Natural killer cell (primary cell): ENCODE data around the gene KPNA2. TPM values are rescaled to one million over a fixed set of nuclear protein-coding genes. Genes with fewer than 3 reads are reported as not detected.
"Not testable (repeated sequence)": the region's sequence is repeated elsewhere in the genome, so short reads cannot be mapped to it uniquely, and the experiment has no call there.

Experiments used
- ATAC-seq, 3 donors: fragments of 150-1000 bp in 2 of 3; fragments of 200-7000 bp in 1 of 3; cut with Tn5 transposase; 1 replicate in 1 of 3; 2 replicates in 2 of 3; pipeline ENCODE4 v1.10.0; 2021; ENCODE audit warnings: mild to moderate bottlenecking in 2 of 3, moderate library complexity in 2 of 3
- DNase-seq, 2 donors: peaks; one replicate each; pipeline versions ENCODE4 v3.0.0 to v3.0.0-alpha.2; 2013 to 2021; ENCODE audit warnings: mixed read lengths in 1 of 2
- H3K27ac ChIP-seq: one replicate; pipeline ENCODE4 v1.5.1; 2013; ENCODE audit warnings: mild to moderate bottlenecking, low read length
- H3K27me3 ChIP-seq: one replicate; pipeline ENCODE4 v1.6.1; 2013; ENCODE audit warnings: low read length; ENCODE audit not compliant: control insufficient read depth, insufficient read depth
- H3K36me3 ChIP-seq: one replicate; pipeline ENCODE4 v1.6.1; 2013; ENCODE audit warnings: low read length; ENCODE audit not compliant: control insufficient read depth, insufficient read depth
- H3K4me1 ChIP-seq: one replicate; pipeline ENCODE4 v1.6.1; 2013; ENCODE audit warnings: low read length; ENCODE audit not compliant: control insufficient read depth, insufficient read depth
- H3K4me3 ChIP-seq: one replicate; pipeline ENCODE4 v1.5.1; 2013; ENCODE audit warnings: low read length
- H3K9me3 ChIP-seq: one replicate; pipeline ENCODE4 v1.6.1; 2013; ENCODE audit warnings: low read length; ENCODE audit not compliant: control insufficient read depth, insufficient read depth
- H3K27ac Mint-ChIP-seq, 2 donors: one replicate each; pipeline ENCODE4 v1.8.0; 2022; ENCODE audit warnings: mild to moderate bottlenecking in 2 of 2, mixed read lengths in 2 of 2, moderate library complexity in 1 of 2
- H3K27me3 Mint-ChIP-seq, 2 donors: one replicate each; pipeline ENCODE4 v1.8.0; 2022; ENCODE audit warnings: low read depth in 2 of 2, mixed read lengths in 2 of 2
- H3K36me3 Mint-ChIP-seq: one replicate; pipeline ENCODE4 v1.8.0; 2022; ENCODE audit warnings: mixed read lengths
- H3K4me1 Mint-ChIP-seq, 2 donors: one replicate each; pipeline ENCODE4 v1.8.0; 2022; ENCODE audit warnings: mixed read lengths in 2 of 2
- H3K4me3 Mint-ChIP-seq: one replicate; pipeline ENCODE4 v1.8.0; 2022; ENCODE audit warnings: mild to moderate bottlenecking, moderate library complexity, mixed read lengths
- H3K9me3 Mint-ChIP-seq, 2 donors: one replicate each; pipeline ENCODE4 v1.8.0; 2022; ENCODE audit warnings: mixed read lengths in 2 of 2
- WGBS: methylation state at CpG from one replicate; pipeline ENCODE4 v1.1.7; 2013; ENCODE audit warnings: missing lambda C conversion rate; ENCODE audit not compliant: insufficient coverage; 5-methylcytosine and 5-hydroxymethylcytosine counted together
- intact Hi-C: fragments of 100-400 bp; cut with micrococcal nuclease; formaldehyde crosslinking; loops from one replicate; pipeline ENCODE4 v1.14.2; 2022
- total RNA-seq, 4 donors: library from RNA; stranded (reverse); fragments of 120-200 nt in 1 of 4; gene quantifications; one replicate each; pipeline versions ENCODE4 v1.2.3 to v1.2.4, GENCODE V29; 2013 to 2022
- TF ChIP-seq, protein P1 (sequence below): fragments of 200-600 bp; IDR thresholded peaks from one replicate; pipeline ENCODE4 v1.8.0; 2022; ENCODE audit warnings: antibody characterized with exemption

Gene KPNA2
- total RNA-seq, 3 donors from 2014 or later (not counting 1 experiment from before 2014, with no cell fraction given) = 45.1 to 52.8 (median 49.3) TPM

DNA sequence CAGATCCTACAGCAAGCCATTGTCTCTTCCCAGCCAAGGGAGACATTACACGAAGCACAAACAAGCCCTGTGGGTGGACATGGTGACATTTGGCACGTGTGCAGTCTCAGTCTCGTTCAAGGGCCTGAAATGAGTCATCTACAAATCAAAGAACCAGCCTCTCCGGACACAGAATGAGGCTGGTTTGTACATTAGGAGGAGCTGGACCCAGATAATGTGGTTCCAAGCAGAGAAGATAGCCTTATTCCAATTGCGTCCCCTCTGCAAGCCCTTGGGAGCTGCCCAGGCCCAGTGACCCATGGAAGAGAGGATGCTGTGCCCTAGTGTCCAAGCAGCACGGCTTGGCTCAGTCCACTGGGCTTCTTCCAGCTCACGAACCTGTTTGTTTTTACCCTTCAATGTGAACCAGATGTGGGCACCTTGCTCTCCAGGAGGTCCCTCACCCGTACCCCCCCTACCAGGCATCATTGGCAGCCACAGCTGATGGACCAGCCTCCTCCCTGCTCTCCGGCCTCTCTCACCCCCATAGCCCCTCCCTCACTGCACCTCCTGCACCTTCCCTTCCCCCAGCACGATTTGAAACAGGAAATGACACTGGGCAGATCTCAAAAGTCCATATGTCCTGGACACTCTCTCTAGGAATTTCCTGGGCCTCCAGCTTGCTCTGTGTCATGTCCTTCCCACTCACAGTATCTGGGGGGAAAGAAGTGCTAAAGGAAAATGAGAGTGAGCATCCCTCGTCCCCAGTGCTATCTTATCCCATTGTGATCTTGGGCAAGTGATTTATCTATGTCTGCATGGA lies 26.2 kb downstream of the KPNA2 start:
- WGBS = 67% methylated on average over 10 of the region's 11 CpGs
- no peak for ATAC-seq
- no peak for DNase-seq
- Histone ChIP-seq H3K4me3 (no peak overlapping the region), H3K4me1 (no peaks in the 10 kb centered on the region), H3K36me3 (no peaks in the 10 kb centered on the region), H3K27me3 (no peaks in the 10 kb centered on the region), H3K9me3 (no peaks in the 10 kb centered on the region), H3K27ac (no peak overlapping the region)
- TF ChIP-seq, protein P1, sequence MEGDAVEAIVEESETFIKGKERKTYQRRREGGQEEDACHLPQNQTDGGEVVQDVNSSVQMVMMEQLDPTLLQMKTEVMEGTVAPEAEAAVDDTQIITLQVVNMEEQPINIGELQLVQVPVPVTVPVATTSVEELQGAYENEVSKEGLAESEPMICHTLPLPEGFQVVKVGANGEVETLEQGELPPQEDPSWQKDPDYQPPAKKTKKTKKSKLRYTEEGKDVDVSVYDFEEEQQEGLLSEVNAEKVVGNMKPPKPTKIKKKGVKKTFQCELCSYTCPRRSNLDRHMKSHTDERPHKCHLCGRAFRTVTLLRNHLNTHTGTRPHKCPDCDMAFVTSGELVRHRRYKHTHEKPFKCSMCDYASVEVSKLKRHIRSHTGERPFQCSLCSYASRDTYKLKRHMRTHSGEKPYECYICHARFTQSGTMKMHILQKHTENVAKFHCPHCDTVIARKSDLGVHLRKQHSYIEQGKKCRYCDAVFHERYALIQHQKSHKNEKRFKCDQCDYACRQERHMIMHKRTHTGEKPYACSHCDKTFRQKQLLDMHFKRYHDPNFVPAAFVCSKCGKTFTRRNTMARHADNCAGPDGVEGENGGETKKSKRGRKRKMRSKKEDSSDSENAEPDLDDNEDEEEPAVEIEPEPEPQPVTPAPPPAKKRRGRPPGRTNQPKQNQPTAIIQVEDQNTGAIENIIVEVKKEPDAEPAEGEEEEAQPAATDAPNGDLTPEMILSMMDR = no peak
- Mint-ChIP-seq H3K27ac (no peak overlapping the region), H3K4me1 (peaks cover 0 to 7% of the 10 kb centered on the region in 2 donors), H3K36me3 (no peaks in the 10 kb centered on the region), H3K9me3 (no peaks in the 10 kb centered on the region), H3K27me3 (no peaks in the 10 kb centered on the region), H3K4me3 (no peak overlapping the region)
- intact Hi-C loops = no loop called here

DNA sequence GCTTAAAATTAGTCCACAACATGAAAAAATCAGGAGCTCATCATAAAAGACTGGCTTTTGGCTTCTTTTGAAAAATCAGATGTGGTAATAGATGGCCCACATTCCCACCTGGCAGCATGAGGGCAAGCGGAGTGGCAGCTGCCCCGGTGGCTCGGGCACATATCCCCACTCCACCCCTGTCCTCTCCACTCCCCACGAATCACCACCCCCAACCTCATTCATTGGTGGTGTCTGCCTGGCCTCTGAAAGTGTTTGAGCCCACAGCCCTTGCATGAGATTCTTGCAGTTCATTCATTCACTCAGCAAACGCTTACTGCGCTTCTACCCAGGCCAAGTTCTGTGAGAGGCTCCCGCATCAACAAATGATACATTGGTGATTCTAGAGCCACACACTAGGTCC lies 29.8 kb downstream of the KPNA2 start:
- H3K36me3 Mint-ChIP-seq, H3K9me3 Mint-ChIP-seq, H3K4me3 ChIP-seq, H3K27me3 ChIP-seq, ATAC-seq, DNase-seq, intact Hi-C loops, H3K4me3 Mint-ChIP-seq, H3K27me3 Mint-ChIP-seq, H3K4me1 ChIP-seq, H3K9me3 ChIP-seq, H3K4me1 Mint-ChIP-seq, H3K27ac ChIP-seq, H3K27ac Mint-ChIP-seq, H3K36me3 ChIP-seq: not testable (repeated sequence)
- WGBS = 87% methylated on average over 7 of the region's 7 CpGs

DNA sequence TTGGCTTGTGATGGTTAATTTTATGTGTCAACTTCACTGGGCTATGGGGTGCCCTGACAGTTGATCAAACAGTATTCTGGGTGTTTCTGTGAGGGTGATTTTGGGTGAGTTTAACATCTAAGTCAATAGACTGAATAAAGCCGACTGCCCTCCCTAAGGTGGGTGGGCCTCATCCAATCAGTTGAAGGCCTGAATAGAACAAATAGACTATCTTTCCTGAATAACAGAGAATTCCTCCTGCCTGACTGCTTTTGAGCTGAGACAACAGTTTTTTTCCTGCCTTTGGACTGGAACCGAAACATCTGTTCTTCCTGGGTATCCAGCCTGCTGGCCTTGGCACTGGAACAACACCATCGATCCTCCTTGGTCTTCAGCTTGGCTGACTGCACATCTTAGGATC lies 33.0 kb downstream of the KPNA2 start:
- H3K4me3 ChIP-seq, H3K4me1 ChIP-seq, DNase-seq, intact Hi-C loops, H3K27ac ChIP-seq, H3K27ac Mint-ChIP-seq, H3K36me3 ChIP-seq, H3K9me3 Mint-ChIP-seq, H3K27me3 ChIP-seq, H3K9me3 ChIP-seq, H3K4me1 Mint-ChIP-seq, H3K4me3 Mint-ChIP-seq, ATAC-seq, H3K36me3 Mint-ChIP-seq, H3K27me3 Mint-ChIP-seq: not testable (repeated sequence)
- 91% methylated on average over 3 of the region's 3 CpGs for WGBS

DNA sequence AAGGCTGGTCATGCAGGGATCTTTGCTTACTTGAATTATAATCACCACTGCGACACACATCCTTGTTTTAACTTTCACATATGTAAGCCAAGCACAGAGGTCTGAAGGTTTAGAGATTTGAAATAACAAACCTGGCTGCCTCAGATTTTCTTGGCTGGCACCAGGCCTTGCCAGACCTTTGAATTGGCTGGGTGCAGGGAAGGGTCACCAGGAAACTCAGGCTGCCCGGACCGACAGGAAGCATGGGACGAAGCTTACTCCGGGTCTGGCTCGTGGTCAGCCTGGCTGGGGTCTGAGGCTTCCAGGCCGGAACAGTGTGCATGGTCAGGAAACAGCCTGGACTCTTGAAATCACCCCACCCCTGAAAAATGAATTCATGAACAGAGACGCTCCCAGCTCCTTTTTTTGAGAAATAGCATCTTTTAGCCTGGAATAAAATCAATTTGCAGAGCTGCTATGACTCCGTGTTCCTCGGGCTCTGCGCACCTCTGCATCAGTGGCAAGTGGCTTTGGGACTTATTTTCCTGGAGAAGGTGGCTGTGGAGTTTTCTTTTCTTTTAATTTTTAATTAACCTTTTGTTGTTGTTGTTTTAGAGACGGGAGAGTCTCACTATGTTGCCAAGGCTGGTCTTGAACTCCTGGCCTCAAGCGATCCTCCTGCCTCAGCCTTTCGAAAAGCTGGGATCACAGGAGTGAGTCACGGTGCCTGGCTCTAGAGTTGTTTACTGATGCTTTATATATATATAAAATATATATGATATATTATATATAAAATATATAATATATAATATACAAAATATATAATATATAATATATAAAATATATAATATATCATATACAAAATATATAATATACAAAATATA lies 35.3 kb downstream of the KPNA2 start:
- H3K27ac ChIP-seq, H3K4me3 ChIP-seq, H3K4me1 ChIP-seq, H3K4me1 Mint-ChIP-seq, H3K27me3 ChIP-seq, H3K27ac Mint-ChIP-seq, H3K27me3 Mint-ChIP-seq, intact Hi-C loops, H3K9me3 Mint-ChIP-seq, DNase-seq, H3K36me3 Mint-ChIP-seq, H3K9me3 ChIP-seq, H3K36me3 ChIP-seq, H3K4me3 Mint-ChIP-seq: not testable (repeated sequence)
- WGBS = 73% methylated on average over 12 of the region's 15 CpGs
- peak in 1 of 3 donors; percentile 36 for ATAC-seq
